Astrocyte of the cerebellum (primary cell): ENCODE results near the gene ACVR1B.
A peak's percentile ranks its signal among the peaks of the same experiment; 100 is the strongest.

Source experiments
- DNase-seq: peaks from one replicate; pipeline ENCODE4 v3.0.0-alpha.2; 2011; ENCODE audit warnings: low read depth
- H3K4me3 ChIP-seq: 2 replicates; pipeline ENCODE4 v1.5.1; 2011; ENCODE audit warnings: mild to moderate bottlenecking, low read depth, low read length, moderate library complexity
- in situ Hi-C: cut with HindIII; loops from 2 replicates; pipeline ENCODE4 v1.10.0; 2017; ENCODE audit warnings: low sequenced_read_pairs
- TF ChIP-seq, protein P1 (sequence below): IDR thresholded peaks from 2 replicates; pipeline ENCODE4 v1.5.1; 2012; ENCODE audit warnings: low read length, low read depth, moderate library complexity, mild to moderate bottlenecking; ENCODE audit errors: missing control alignments

ACVR1B gene

DNA sequence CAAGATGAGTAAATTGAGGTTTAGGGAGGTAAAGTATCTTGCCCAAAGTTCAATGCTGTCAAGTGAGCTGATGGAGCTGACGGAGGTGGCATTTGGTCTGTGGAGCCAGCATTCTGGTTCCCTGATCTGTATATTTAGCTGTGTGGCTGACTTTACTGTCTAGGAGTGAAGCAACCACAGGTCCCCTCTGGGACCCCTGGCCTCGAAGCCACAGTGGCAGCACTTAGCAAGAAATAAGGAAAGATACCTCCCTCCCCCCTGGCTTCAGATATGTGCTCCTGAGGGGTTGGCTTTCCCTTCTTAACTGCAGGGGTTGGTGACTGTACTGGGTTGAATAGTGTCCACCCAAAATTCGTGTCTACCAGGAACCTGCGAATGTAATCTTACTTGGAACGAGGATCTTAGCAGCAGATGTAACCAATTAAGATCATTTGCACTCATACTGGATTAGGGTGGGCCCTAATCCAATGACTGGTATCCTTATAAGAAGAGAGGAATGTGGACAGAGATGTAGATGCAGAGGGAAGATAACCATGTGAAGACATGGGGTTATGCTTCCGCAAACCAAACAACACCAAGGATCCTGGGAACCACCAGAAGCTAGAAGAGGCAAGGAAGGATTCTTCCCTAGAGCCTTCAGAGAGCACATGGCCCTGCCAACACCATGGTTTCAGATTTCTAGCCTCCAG lies 2.0 kb upstream of the ACVR1B start:
- in situ Hi-C loops: no loop called here
- H3K4me3 ChIP-seq: no peak overlapping the region
- no peak for DNase-seq
- TF ChIP-seq, protein P1, sequence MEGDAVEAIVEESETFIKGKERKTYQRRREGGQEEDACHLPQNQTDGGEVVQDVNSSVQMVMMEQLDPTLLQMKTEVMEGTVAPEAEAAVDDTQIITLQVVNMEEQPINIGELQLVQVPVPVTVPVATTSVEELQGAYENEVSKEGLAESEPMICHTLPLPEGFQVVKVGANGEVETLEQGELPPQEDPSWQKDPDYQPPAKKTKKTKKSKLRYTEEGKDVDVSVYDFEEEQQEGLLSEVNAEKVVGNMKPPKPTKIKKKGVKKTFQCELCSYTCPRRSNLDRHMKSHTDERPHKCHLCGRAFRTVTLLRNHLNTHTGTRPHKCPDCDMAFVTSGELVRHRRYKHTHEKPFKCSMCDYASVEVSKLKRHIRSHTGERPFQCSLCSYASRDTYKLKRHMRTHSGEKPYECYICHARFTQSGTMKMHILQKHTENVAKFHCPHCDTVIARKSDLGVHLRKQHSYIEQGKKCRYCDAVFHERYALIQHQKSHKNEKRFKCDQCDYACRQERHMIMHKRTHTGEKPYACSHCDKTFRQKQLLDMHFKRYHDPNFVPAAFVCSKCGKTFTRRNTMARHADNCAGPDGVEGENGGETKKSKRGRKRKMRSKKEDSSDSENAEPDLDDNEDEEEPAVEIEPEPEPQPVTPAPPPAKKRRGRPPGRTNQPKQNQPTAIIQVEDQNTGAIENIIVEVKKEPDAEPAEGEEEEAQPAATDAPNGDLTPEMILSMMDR: no peak

- in situ Hi-C loops: no loop called here
- TF ChIP-seq, protein P1: no peak
- H3K4me3 ChIP-seq: peak overlapping the region; percentile 57
- no peak for DNase-seq
Measured at GRCh38 chr12:51950682-51951198, 759 bp upstream of the ACVR1B start.

DNA sequence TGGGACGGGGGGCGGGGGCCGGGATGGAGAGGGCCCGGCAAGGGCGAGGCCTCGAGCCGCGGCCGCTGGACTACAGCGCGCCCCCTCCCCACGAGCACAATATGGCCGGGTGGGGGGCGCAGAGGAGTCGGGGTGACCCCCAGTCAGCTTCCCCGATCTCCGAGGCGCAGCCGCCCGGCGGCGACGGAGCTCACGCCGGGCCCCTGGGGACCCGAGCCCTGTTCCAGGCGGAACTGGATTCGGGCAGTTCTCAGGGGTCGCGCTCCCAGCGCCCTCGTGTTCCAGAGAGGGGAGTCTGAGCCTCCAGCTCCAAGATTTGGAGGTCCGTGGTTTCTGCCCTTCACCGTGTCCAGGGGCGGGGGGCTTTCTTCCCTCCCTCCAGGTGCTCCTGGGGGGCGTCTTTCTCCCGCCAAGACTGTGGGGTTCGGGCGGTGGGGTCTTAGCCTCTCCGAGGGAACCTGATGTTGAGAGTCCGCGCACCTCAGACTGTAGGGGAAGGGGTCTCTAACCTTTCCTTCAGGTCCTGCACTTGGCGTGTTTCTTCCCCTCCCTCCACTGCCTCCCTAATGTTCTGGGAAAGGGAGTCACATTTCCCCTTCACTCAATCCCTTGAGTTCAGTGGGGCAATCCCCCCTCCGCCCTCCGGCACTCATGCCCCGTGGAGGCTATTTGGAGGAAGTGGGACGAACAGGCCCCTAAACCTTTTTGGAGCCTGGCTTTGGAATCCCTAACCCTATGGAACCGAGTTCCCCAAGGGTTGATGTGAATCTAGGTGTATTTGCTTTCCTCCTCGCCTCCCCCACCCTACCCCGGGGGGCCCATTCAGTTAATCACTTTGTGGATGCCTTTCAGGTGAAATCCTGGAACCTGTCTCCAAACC lies 584 bp downstream of the ACVR1B start:
- no peak for DNase-seq
- TF ChIP-seq, protein P1: no peak
- H3K4me3 ChIP-seq: peak overlapping the region; percentile 87
- in situ Hi-C loops: no loop called here

GRCh38 chr12:51953089-51953488 lies 1.6 kb downstream of the ACVR1B start:
- TF ChIP-seq, protein P1: no peak
- DNase-seq: no peak
- in situ Hi-C loops: no loop called here
- H3K4me3 ChIP-seq: peak overlapping the region; percentile 87

GRCh38 chr12:51953864-51954263 lies 2.4 kb downstream of the ACVR1B start:
- DNase-seq: no peak
- TF ChIP-seq, protein P1: no peak
- H3K4me3 ChIP-seq: no peak overlapping the region
- in situ Hi-C loops: no loop called here

DNA sequence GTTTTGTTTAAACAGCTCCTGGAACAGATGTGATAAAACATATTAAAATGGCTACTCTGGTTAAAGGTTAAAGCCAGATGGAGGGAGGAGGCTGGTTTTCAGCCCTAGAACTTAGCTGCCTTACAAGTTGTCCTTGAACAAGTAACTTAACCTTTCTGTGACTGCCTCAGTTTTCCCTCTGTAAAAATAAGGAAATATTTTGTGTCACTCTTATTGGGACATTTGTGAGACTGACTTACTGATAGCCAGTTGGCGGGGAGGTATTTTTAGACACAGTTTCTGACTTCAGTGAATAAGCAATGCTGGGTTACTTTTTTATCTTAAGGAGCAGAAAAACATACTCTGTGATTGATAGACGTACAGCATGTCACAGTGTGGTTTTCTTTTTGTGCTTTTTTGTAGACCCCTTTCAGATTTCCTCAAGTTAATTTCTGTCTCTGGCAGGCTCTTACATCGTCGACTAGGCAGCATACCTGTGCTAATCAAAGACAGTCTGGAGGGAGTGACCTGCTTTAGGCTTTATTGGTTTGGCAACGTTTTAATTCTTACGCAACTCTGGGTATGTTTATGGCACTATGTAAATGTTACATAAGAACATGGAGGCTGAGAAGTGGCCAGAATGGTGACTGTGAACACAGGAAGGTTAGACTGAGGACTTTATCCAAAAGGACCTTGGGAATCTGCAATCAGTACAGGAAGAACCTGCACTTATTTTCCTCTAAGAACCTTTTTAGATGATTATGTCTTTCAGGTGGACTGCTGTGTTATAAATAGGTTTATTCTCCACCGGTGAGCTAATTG lies 3.3 kb downstream of the ACVR1B start:
- TF ChIP-seq, protein P1: no peak
- no peak for DNase-seq
- in situ Hi-C loops: no loop called here
- no peak overlapping the region for H3K4me3 ChIP-seq
